Prostate gland (tissue), 2 donors: ENCODE measurements around the gene SLF1.

ENCODE experiments used
- POLR2AphosphoS5 ChIP-seq: sonication (generic); formaldehyde crosslinking; IDR thresholded peaks from one replicate; pipeline ENCODE4 v1.6.1; 2017; ENCODE audit warnings: antibody characterized with exemption
- TF ChIP-seq, protein P1 (sequence below), 4 experiments: fragments of 200-600 bp in 2 of 4; fragments of 450-650 bp in 2 of 4; sonication (generic) in 2 of 4; IDR thresholded peaks; 1 replicate in 3 of 4; 2 replicates in 1 of 4; pipeline ENCODE4 v1.5.1; 2016 to 2019; ENCODE audit warnings: antibody characterized with exemption in 4 of 4, mild to moderate bottlenecking in 2 of 4, moderate library complexity in 2 of 4

DNA sequence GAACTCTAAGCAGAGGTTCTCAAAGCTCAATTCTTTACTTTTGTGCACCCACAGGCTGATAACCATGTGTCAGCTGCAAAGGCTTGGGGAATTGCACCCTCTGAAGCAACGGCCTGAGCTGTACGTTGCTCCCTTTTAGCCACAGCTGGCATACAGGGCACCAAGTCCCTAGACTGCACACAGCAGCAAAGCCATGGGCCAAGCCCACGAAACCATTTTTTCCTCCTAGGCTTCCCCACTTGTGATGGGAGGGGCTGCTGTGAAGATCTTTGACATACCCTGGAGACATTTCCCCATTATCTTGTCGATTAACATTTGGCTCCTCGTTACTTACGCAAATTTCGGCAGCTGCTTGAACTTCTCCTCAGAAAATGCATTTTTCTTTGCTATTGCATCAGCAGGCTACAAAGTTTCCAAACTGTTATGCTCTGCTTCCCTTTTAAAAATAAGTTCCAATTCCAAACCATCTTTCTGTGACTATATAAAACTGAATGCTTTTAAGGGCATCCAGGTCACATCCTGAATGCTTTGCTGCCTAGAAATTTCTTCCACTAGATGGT, 23.1 kb upstream of the SLF1 start:
- TF ChIP-seq, protein P1, sequence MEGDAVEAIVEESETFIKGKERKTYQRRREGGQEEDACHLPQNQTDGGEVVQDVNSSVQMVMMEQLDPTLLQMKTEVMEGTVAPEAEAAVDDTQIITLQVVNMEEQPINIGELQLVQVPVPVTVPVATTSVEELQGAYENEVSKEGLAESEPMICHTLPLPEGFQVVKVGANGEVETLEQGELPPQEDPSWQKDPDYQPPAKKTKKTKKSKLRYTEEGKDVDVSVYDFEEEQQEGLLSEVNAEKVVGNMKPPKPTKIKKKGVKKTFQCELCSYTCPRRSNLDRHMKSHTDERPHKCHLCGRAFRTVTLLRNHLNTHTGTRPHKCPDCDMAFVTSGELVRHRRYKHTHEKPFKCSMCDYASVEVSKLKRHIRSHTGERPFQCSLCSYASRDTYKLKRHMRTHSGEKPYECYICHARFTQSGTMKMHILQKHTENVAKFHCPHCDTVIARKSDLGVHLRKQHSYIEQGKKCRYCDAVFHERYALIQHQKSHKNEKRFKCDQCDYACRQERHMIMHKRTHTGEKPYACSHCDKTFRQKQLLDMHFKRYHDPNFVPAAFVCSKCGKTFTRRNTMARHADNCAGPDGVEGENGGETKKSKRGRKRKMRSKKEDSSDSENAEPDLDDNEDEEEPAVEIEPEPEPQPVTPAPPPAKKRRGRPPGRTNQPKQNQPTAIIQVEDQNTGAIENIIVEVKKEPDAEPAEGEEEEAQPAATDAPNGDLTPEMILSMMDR (IDR thresholded peaks at IDR 0.05) = no peak
- no peak for TF ChIP-seq POLR2AphosphoS5
